CD14-positive monocyte (primary cell): ENCODE results near the gene P3H2. TPM values are rescaled to one million over a fixed set of nuclear protein-coding genes. Genes with fewer than 3 reads are reported as not detected.

Source experiments
- DNase-seq, 3 donors: peaks; one replicate each; pipeline ENCODE4 v3.0.0-alpha.2; 2011 to 2022
- H2AFZ ChIP-seq: 2 replicates; pipeline ENCODE4 v1.6.0; 2012; ENCODE audit warnings: mild to moderate bottlenecking, low read depth, low read length, inconsistent platforms; ENCODE audit not compliant: insufficient read depth, poor library complexity, severe bottlenecking
- H3K27ac ChIP-seq, 2 donors: 1 replicate in 1 of 2; 2 replicates in 1 of 2; pipeline ENCODE4 v1.5.1; 2012 to 2013; ENCODE audit warnings: low read length in 2 of 2, control low read depth in 1 of 2, inconsistent platforms in 1 of 2, low read depth in 1 of 2, mild to moderate bottlenecking in 1 of 2
- H3K27me3 ChIP-seq, 2 donors: one replicate each; pipeline versions ENCODE4 v1.6.0 to v1.6.1; 2011 to 2013; ENCODE audit warnings: low read length in 2 of 2; ENCODE audit not compliant: control insufficient read depth in 2 of 2, insufficient read depth in 2 of 2
- H3K36me3 ChIP-seq, 2 donors: replicated peaks in 1 of 2; 1 replicate in 1 of 2; 2 replicates in 1 of 2; pipeline versions ENCODE4 v1.5.1 to v1.6.1; 2012 to 2013; ENCODE audit warnings: low read length in 2 of 2, control low read depth in 1 of 2, inconsistent platforms in 1 of 2, mild to moderate bottlenecking in 1 of 2; ENCODE audit not compliant: insufficient read depth in 2 of 2, control insufficient read depth in 1 of 2
- H3K4me1 ChIP-seq, 2 donors: 1 replicate in 1 of 2; 2 replicates in 1 of 2; pipeline versions ENCODE4 v1.5.1 to v1.6.1; 2012 to 2013; ENCODE audit warnings: low read length in 2 of 2, control low read depth in 1 of 2, inconsistent platforms in 1 of 2, mild to moderate bottlenecking in 1 of 2, moderate library complexity in 1 of 2; ENCODE audit not compliant: insufficient read depth in 2 of 2, control insufficient read depth in 1 of 2
- H3K4me2 ChIP-seq: replicated peaks from 2 replicates; pipeline ENCODE3; 2012; ENCODE audit warnings: low read length, moderate library complexity, mild to moderate bottlenecking; ENCODE audit not compliant: poor library complexity, severe bottlenecking; ENCODE audit errors: extremely low read depth
- H3K4me3 ChIP-seq, 3 experiments: fragments of 200-600 bp in 1 of 3; sonication (generic) in 1 of 3; replicated peaks in 1 of 3; 1 replicate in 2 of 3; 2 replicates in 1 of 3; pipeline ENCODE4 v1.5.1; 2011 to 2013; ENCODE audit warnings: low read length in 3 of 3, mild to moderate bottlenecking in 3 of 3, control low read depth in 2 of 3, low read depth in 2 of 3, inconsistent platforms in 1 of 3, moderate library complexity in 1 of 3
- H3K79me2 ChIP-seq: 2 replicates; pipeline ENCODE4 v1.6.0; 2012; ENCODE audit warnings: mild to moderate bottlenecking, control low read depth, inconsistent platforms, low read length, moderate library complexity; ENCODE audit not compliant: insufficient read depth
- H3K9ac ChIP-seq: 2 replicates; pipeline ENCODE4 v1.6.0; 2017; ENCODE audit warnings: low read length, mild to moderate bottlenecking; ENCODE audit not compliant: insufficient read depth, poor library complexity, severe bottlenecking
- H3K9me3 ChIP-seq, 2 donors: replicated peaks in 1 of 2; 1 replicate in 1 of 2; 2 replicates in 1 of 2; pipeline versions ENCODE4 v1.5.1 to v1.6.1; 2012 to 2013; ENCODE audit warnings: low read length in 2 of 2, control low read depth in 1 of 2; ENCODE audit not compliant: control insufficient read depth in 1 of 2, insufficient read depth in 1 of 2
- H4K20me1 ChIP-seq: 2 replicates; pipeline ENCODE4 v1.6.0; 2012; ENCODE audit warnings: mild to moderate bottlenecking, low read length, control low read depth, moderate library complexity; ENCODE audit not compliant: insufficient read depth
- H3K27ac Mint-ChIP-seq, 7 donors: one replicate each; pipeline ENCODE4 v1.8.0; 2020; ENCODE audit warnings: mild to moderate bottlenecking in 7 of 7, mixed read lengths in 7 of 7, moderate library complexity in 6 of 7, inconsistent platforms in 2 of 7
- H3K27me3 Mint-ChIP-seq, 3 donors: one replicate each; pipeline ENCODE4 v1.8.0; 2021 to 2022; ENCODE audit warnings: low read depth in 3 of 3, mild to moderate bottlenecking in 3 of 3, mixed read lengths in 3 of 3, moderate library complexity in 3 of 3, inconsistent platforms in 1 of 3
- H3K36me3 Mint-ChIP-seq, 2 donors: one replicate each; pipeline ENCODE4 v1.8.0; 2020; ENCODE audit warnings: mixed read lengths in 2 of 2, inconsistent platforms in 1 of 2, mild to moderate bottlenecking in 1 of 2
- H3K4me1 Mint-ChIP-seq: one replicate; pipeline ENCODE4 v1.8.0; 2020; ENCODE audit warnings: mild to moderate bottlenecking, mixed read lengths
- H3K4me3 Mint-ChIP-seq, 2 donors: one replicate each; pipeline ENCODE4 v1.8.0; 2020; ENCODE audit warnings: mild to moderate bottlenecking in 2 of 2, mixed read lengths in 2 of 2, moderate library complexity in 1 of 2
- H3K9me3 Mint-ChIP-seq, 7 donors: one replicate each; pipeline ENCODE4 v1.8.0; 2020 to 2022; ENCODE audit warnings: mixed read lengths in 7 of 7, mild to moderate bottlenecking in 6 of 7, moderate library complexity in 6 of 7, inconsistent platforms in 2 of 7
- WGBS: methylation state at CpG from one replicate; pipeline ENCODE4 v1.1.5; 2013; ENCODE audit warnings: missing lambda C conversion rate; ENCODE audit not compliant: insufficient coverage; 5-methylcytosine and 5-hydroxymethylcytosine counted together
- intact Hi-C, 2 donors: fragments of 100-400 bp; cut with micrococcal nuclease; formaldehyde crosslinking; loops; one replicate each; pipeline versions ENCODE4 v1.15.0 to v1.15.1; 2023
- polyA plus RNA-seq, 3 donors: library from polyadenylated mRNA; depleted of rRNA in 1 of 3; unstranded in 2 of 3; stranded (reverse) in 1 of 3; fragments of 300-500 nt in 2 of 3; fragments of >200 nt in 1 of 3; fragmentation: Illumina TruSeq in 2 of 3; gene quantifications; 1 replicate in 2 of 3; 2 replicates in 1 of 3; pipeline ENCODE4 v1.2.3, GENCODE V29; 2012 to 2021
- TF ChIP-seq, protein P1 (sequence below): fragments of 200-600 bp; IDR thresholded peaks from one replicate; pipeline ENCODE4 v1.8.0; 2022; ENCODE audit warnings: antibody characterized with exemption, mild to moderate bottlenecking

Gene P3H2
- polyA plus RNA-seq, 3 donors: 0.25 to 0.31 (median 0.27) TPM

DNA sequence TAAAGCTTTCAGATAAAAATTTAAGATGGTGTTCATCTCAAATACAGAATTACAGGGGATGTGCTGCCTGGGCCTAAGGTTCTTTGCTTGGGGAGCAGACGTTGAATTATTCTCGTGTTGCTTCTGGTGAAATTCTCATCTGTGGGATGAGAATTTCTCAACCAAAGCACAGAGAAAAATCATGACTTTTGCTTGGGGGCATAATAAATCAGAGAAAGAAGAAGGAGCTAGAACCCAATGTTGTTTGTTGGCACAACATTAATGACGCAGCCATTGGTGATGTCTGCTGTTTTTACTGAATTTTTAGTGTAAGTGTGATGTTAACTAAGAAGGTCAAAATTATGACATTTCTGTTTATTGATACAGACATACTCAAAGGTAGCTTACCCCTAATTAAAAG, 35.7 kb downstream of the P3H2 start:
- Histone ChIP-seq H3K79me2 (no peaks in the 10 kb centered on the region), H3K9me3 (no peaks in the 10 kb centered on the region), H3K27ac (no peak overlapping the region), H3K9ac (no peak overlapping the region), H3K36me3 (no peaks in the 10 kb centered on the region), H3K4me3 (no peak overlapping the region), H4K20me1 (no peaks in the 10 kb centered on the region), H2AFZ (no peak overlapping the region), H3K27me3 (no peaks in the 10 kb centered on the region), H3K4me2 (no peak overlapping the region), H3K4me1 (no peaks in the 10 kb centered on the region)
- WGBS: no CpG with 5 or more reads among the region's 3 CpGs
- Mint-ChIP-seq H3K27me3 (peaks cover 2 to 5% (median 3%) of the 10 kb centered on the region in 3 donors), H3K4me3 (no peak overlapping the region), H3K9me3 (peaks cover 0 to 1% (median 0%) of the 10 kb centered on the region in 7 donors), H3K4me1 (no peaks in the 10 kb centered on the region), H3K27ac (no peak overlapping the region), H3K36me3 (no peaks in the 10 kb centered on the region)
- intact Hi-C loops: no loop called here
- no peak for DNase-seq
- TF ChIP-seq, protein P1, sequence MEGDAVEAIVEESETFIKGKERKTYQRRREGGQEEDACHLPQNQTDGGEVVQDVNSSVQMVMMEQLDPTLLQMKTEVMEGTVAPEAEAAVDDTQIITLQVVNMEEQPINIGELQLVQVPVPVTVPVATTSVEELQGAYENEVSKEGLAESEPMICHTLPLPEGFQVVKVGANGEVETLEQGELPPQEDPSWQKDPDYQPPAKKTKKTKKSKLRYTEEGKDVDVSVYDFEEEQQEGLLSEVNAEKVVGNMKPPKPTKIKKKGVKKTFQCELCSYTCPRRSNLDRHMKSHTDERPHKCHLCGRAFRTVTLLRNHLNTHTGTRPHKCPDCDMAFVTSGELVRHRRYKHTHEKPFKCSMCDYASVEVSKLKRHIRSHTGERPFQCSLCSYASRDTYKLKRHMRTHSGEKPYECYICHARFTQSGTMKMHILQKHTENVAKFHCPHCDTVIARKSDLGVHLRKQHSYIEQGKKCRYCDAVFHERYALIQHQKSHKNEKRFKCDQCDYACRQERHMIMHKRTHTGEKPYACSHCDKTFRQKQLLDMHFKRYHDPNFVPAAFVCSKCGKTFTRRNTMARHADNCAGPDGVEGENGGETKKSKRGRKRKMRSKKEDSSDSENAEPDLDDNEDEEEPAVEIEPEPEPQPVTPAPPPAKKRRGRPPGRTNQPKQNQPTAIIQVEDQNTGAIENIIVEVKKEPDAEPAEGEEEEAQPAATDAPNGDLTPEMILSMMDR: no peak

DNA sequence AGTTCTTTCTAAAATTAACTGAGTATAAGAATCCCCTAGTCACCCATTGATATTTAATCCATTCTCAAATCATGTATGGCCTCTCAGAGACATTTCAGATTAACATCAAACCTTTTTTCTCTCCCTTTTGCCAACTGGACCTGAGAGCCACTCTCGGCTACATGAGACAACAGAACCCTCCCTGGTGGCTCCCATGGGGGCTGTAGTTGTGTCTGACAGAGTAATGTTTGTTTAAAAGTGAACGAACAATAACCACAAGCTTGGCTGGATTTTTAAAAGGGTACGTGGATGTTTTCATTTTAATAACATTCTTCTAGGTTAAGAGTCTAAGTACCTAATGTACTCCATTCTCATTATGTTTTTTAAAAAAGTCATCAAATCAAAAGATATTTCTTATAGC, 37.1 kb downstream of the P3H2 start:
- Histone ChIP-seq H3K9me3 (no peaks in the 10 kb centered on the region), H3K27ac (no peak overlapping the region)
- TF ChIP-seq, protein P1: no peak

More for the DNA sequence above, 37.1 kb downstream of the P3H2 start:
- Histone ChIP-seq H3K36me3 (no peaks in the 10 kb centered on the region), H3K27me3 (no peaks in the 10 kb centered on the region), H3K79me2 (no peaks in the 10 kb centered on the region), H3K4me1 (no peaks in the 10 kb centered on the region), H3K4me3 (no peak overlapping the region), H2AFZ (no peak overlapping the region), H4K20me1 (no peaks in the 10 kb centered on the region), H3K9ac (no peak overlapping the region), H3K4me2 (no peak overlapping the region)
- no peak overlapping the region for H3K4me3 Mint-ChIP-seq
- peaks cover 0 to 1% (median 0%) of the 10 kb centered on the region in 7 donors for H3K9me3 Mint-ChIP-seq
- peaks cover 0 to 5% (median 3%) of the 10 kb centered on the region in 3 donors for H3K27me3 Mint-ChIP-seq
- no peak for DNase-seq
- no peak overlapping the region for H3K27ac Mint-ChIP-seq
- WGBS: no CpG with 5 or more reads among the region's 3 CpGs
- no peaks in the 10 kb centered on the region for H3K36me3 Mint-ChIP-seq
- no peaks in the 10 kb centered on the region for H3K4me1 Mint-ChIP-seq
- intact Hi-C loops: no loop called here
